ENCODE data around the gene RPS6KC1. TPM values are rescaled to one million over a fixed set of nuclear protein-coding genes. Genes with fewer than 3 reads are reported as not detected.

The RPS6KC1 gene
- total RNA-seq, 1 donor from 2014 or later: 36.6 TPM

Other genes with a start within 250 kb of the RPS6KC1 start
- not detected in 2 replicates for gene SPATA45, start 203.6 kb upstream of the RPS6KC1 start, total RNA-seq
- gene FLVCR1, start 193.0 kb upstream of the RPS6KC1 start, total RNA-seq: 3.0 TPM in 2 replicates
- gene VASH2, start 100.7 kb upstream of the RPS6KC1 start, total RNA-seq: 75.0 and 113 TPM in 2 replicates
- gene ANGEL2, start 35.4 kb upstream of the RPS6KC1 start, total RNA-seq: 36.3 and 59.0 TPM in 2 replicates

Data from myocyte (in vitro differentiated cells).